ENCODE data around the gene MELTF.

- TF ChIP-seq, protein P1, sequence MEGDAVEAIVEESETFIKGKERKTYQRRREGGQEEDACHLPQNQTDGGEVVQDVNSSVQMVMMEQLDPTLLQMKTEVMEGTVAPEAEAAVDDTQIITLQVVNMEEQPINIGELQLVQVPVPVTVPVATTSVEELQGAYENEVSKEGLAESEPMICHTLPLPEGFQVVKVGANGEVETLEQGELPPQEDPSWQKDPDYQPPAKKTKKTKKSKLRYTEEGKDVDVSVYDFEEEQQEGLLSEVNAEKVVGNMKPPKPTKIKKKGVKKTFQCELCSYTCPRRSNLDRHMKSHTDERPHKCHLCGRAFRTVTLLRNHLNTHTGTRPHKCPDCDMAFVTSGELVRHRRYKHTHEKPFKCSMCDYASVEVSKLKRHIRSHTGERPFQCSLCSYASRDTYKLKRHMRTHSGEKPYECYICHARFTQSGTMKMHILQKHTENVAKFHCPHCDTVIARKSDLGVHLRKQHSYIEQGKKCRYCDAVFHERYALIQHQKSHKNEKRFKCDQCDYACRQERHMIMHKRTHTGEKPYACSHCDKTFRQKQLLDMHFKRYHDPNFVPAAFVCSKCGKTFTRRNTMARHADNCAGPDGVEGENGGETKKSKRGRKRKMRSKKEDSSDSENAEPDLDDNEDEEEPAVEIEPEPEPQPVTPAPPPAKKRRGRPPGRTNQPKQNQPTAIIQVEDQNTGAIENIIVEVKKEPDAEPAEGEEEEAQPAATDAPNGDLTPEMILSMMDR (conservative IDR thresholded peaks at IDR 0.05; ENCODE audit: low read length), result no peak
- TF ChIP-seq EZH2phosphoT487 (IDR thresholded peaks at IDR 0.05; ENCODE audit: borderline replicate concordance, low read depth, low read length), result no peak
Measured at GRCh38 chr3:196966526-196967401, 62.9 kb downstream of the MELTF start.

Measured in OCI-LY7 (cell line).